Skeletal muscle satellite cell (primary cell): Measurements from ENCODE around the gene ING4.

Source experiments
- H3K27me3 ChIP-seq: 2 replicates; pipeline ENCODE4 v1.7.0; 2013; ENCODE audit warnings: low read length; ENCODE audit not compliant: control insufficient read depth, insufficient read depth
- H3K36me3 ChIP-seq: 2 replicates; pipeline ENCODE4 v1.7.0; 2013; ENCODE audit warnings: mild to moderate bottlenecking, control low read depth, low read length; ENCODE audit not compliant: insufficient read depth
- H3K4me1 ChIP-seq: 2 replicates; pipeline ENCODE4 v1.7.0; 2013; ENCODE audit warnings: low read length; ENCODE audit not compliant: control insufficient read depth, insufficient read depth
- H3K4me2 ChIP-seq: 2 replicates; pipeline ENCODE4 v1.7.0; 2013; ENCODE audit warnings: mild to moderate bottlenecking, low read length
- H3K4me3 ChIP-seq: 2 replicates; pipeline ENCODE4 v1.7.0; 2013; ENCODE audit warnings: low read length
- H3K9ac ChIP-seq: 2 replicates; pipeline ENCODE4 v1.7.0; 2013; ENCODE audit warnings: mild to moderate bottlenecking, low read depth, low read length, moderate library complexity
- H3K9me3 ChIP-seq: replicated peaks from 2 replicates; pipeline ENCODE4 v1.7.0; 2013; ENCODE audit warnings: mild to moderate bottlenecking, control low read depth, low read length

The ING4 gene

GRCh38 chr12:6644257-6644596 lies 18.7 kb downstream of the ING4 start:
- H3K9me3 ChIP-seq = peaks cover 9% of the 10 kb centered on the region
- H3K4me3 ChIP-seq = no peak overlapping the region
- H3K9ac ChIP-seq = no peak overlapping the region
- H3K4me1 ChIP-seq = no peaks in the 10 kb centered on the region
- peaks cover 27% of the 10 kb centered on the region for H3K27me3 ChIP-seq
- H3K4me2 ChIP-seq = no peak overlapping the region
- H3K36me3 ChIP-seq = no peaks in the 10 kb centered on the region

- H3K4me2 ChIP-seq = no peak overlapping the region
- peaks cover 27% of the 10 kb centered on the region for H3K27me3 ChIP-seq
- no peaks in the 10 kb centered on the region for H3K36me3 ChIP-seq
- no peak overlapping the region for H3K9ac ChIP-seq
- H3K4me1 ChIP-seq = no peaks in the 10 kb centered on the region
- H3K4me3 ChIP-seq = no peak overlapping the region
- peaks cover 9% of the 10 kb centered on the region for H3K9me3 ChIP-seq
Observed at GRCh38 chr12:6643569-6644256, 19.2 kb downstream of the ING4 start.

GRCh38 chr12:6641131-6641530 lies 21.8 kb downstream of the ING4 start:
- Histone ChIP-seq H3K4me2 (no peak overlapping the region), H3K36me3 (no peaks in the 10 kb centered on the region), H3K4me3 (no peak overlapping the region), H3K9me3 (peaks cover 9% of the 10 kb centered on the region), H3K9ac (no peak overlapping the region), H3K27me3 (peaks cover 31% of the 10 kb centered on the region), H3K4me1 (peaks cover 2% of the 10 kb centered on the region)

- Histone ChIP-seq H3K36me3 (no peaks in the 10 kb centered on the region), H3K9me3 (peaks cover 9% of the 10 kb centered on the region), H3K4me1 (peaks cover 7% of the 10 kb centered on the region), H3K9ac (no peak overlapping the region), H3K4me3 (no peak overlapping the region), H3K4me2 (no peak overlapping the region), H3K27me3 (peaks cover 31% of the 10 kb centered on the region)
Observed at GRCh38 chr12:6640497-6640896, 22.4 kb downstream of the ING4 start.

- H3K4me1 ChIP-seq = peaks cover 7% of the 10 kb centered on the region
Observed at GRCh38 chr12:6639151-6639801, 23.6 kb downstream of the ING4 start.

GRCh38 chr12:6638305-6638704 lies 24.6 kb downstream of the ING4 start:
- Histone ChIP-seq H3K4me2 (no peak overlapping the region), H3K4me1 (peaks cover 7% of the 10 kb centered on the region), H3K27me3 (peaks cover 31% of the 10 kb centered on the region), H3K9me3 (peaks cover 3% of the 10 kb centered on the region), H3K4me3 (no peak overlapping the region), H3K9ac (no peak overlapping the region), H3K36me3 (no peaks in the 10 kb centered on the region)

More at GRCh38 chr12:6639151-6639801, 23.6 kb downstream of the ING4 start:
- no peak overlapping the region for H3K4me3 ChIP-seq
- H3K9ac ChIP-seq = no peak overlapping the region
- H3K9me3 ChIP-seq = peaks cover 3% of the 10 kb centered on the region
- no peak overlapping the region for H3K4me2 ChIP-seq
- no peaks in the 10 kb centered on the region for H3K36me3 ChIP-seq
- peaks cover 31% of the 10 kb centered on the region for H3K27me3 ChIP-seq

GRCh38 chr12:6635856-6636531 lies 26.9 kb downstream of the ING4 start, which contains the start of gene LPAR5:
LPAR5 (minus strand) TSS chr12:6635959; CDS start chr12:6621248, 14,711 bp downstream.
- H3K4me1 ChIP-seq = peaks cover 7% of the 10 kb centered on the region
- H3K27me3 ChIP-seq = peaks cover 16% of the 10 kb centered on the region
- H3K9ac ChIP-seq = no peak within 1 kb of the TSS
- no peaks in the 10 kb centered on the region for H3K9me3 ChIP-seq
- H3K36me3 ChIP-seq = no peaks in the 10 kb centered on the region
- H3K4me3 ChIP-seq = no peak within 1 kb of the TSS
- no peak within 1 kb of the TSS for H3K4me2 ChIP-seq

GRCh38 chr12:6635375-6635855 lies 27.5 kb downstream of the ING4 start:
- H3K36me3 ChIP-seq = no peaks in the 10 kb centered on the region
- H3K9me3 ChIP-seq = no peaks in the 10 kb centered on the region
- H3K4me3 ChIP-seq = no peak overlapping the region
- peaks cover 10% of the 10 kb centered on the region for H3K27me3 ChIP-seq
- H3K4me1 ChIP-seq = peaks cover 7% of the 10 kb centered on the region
- no peak overlapping the region for H3K9ac ChIP-seq
- no peak overlapping the region for H3K4me2 ChIP-seq

- no peaks in the 10 kb centered on the region for H3K36me3 ChIP-seq
- H3K27me3 ChIP-seq = no peaks in the 10 kb centered on the region
- H3K4me3 ChIP-seq = no peak overlapping the region
- no peak overlapping the region for H3K4me2 ChIP-seq
- H3K9ac ChIP-seq = no peak overlapping the region
- peaks cover 7% of the 10 kb centered on the region for H3K4me1 ChIP-seq
- H3K9me3 ChIP-seq = no peaks in the 10 kb centered on the region
Observed at GRCh38 chr12:6632026-6632983, 30.6 kb downstream of the ING4 start.

GRCh38 chr12:6631549-6631961 lies 31.4 kb downstream of the ING4 start:
- Histone ChIP-seq H3K9me3 (no peaks in the 10 kb centered on the region), H3K36me3 (no peaks in the 10 kb centered on the region), H3K4me2 (no peak overlapping the region), H3K4me1 (peaks cover 8% of the 10 kb centered on the region), H3K9ac (no peak overlapping the region), H3K27me3 (no peaks in the 10 kb centered on the region), H3K4me3 (no peak overlapping the region)

- H3K9me3 ChIP-seq = no peaks in the 10 kb centered on the region
- no peaks in the 10 kb centered on the region for H3K36me3 ChIP-seq
- peaks cover 4% of the 10 kb centered on the region for H3K4me1 ChIP-seq
- H3K27me3 ChIP-seq = no peaks in the 10 kb centered on the region
- H3K9ac ChIP-seq = no peak overlapping the region
- H3K4me3 ChIP-seq = no peak overlapping the region
- no peak overlapping the region for H3K4me2 ChIP-seq
Observed at GRCh38 chr12:6630736-6631135, 32.2 kb downstream of the ING4 start.
